HCT116 (cell line): Measurements from ENCODE around the gene KIF13A.

Source experiments
- CBX3 ChIP-seq: IDR thresholded peaks from 2 replicates; pipeline ENCODE4 v1.6.1; 2012; ENCODE audit warnings: low read depth
- EGR1 ChIP-seq: IDR thresholded peaks from 2 replicates; pipeline ENCODE4 v1.6.1; 2012; ENCODE audit warnings: low read depth
- EZH2 ChIP-seq: fragments of 200-600 bp; sonication (generic); IDR thresholded peaks from 2 replicates; pipeline ENCODE4 v1.6.1; 2017; ENCODE audit warnings: antibody characterized with exemption, mixed run types
- EZH2phosphoT487 ChIP-seq: fragments of 200-600 bp; IDR thresholded peaks from 2 replicates; pipeline ENCODE4 v1.6.1; 2018; ENCODE audit warnings: antibody characterized with exemption, borderline replicate concordance
- FOSL1 ChIP-seq: IDR thresholded peaks from 2 replicates; pipeline ENCODE4 v1.6.1; 2012; ENCODE audit warnings: low read depth
- POLR2A ChIP-seq: IDR thresholded peaks from 2 replicates; pipeline ENCODE4 v1.7.0; 2011; ENCODE audit warnings: borderline replicate concordance; ENCODE audit not compliant: insufficient read depth, insufficient read length; ENCODE audit errors: extremely low read depth
- POLR2AphosphoS5 ChIP-seq: IDR thresholded peaks from 2 replicates; pipeline ENCODE4 v1.6.1; 2011; ENCODE audit warnings: mild to moderate bottlenecking, low read depth, low read length, moderate library complexity
- RAD21 ChIP-seq: IDR thresholded peaks from 2 replicates; pipeline ENCODE4 v1.6.1; 2012; ENCODE audit warnings: low read depth, mild to moderate bottlenecking
- ZNF274 ChIP-seq: fragments of 200-500 bp; sonication (Bioruptor generic); IDR thresholded peaks from 2 replicates; pipeline ENCODE4 v1.6.1; 2014; ENCODE audit warnings: mild to moderate bottlenecking, low read depth, low read length, inconsistent platforms
- TF ChIP-seq, protein P1 (sequence below), 3 experiments: fragments of 200-600 bp in 1 of 3; sonication (generic) in 1 of 3; IDR thresholded peaks in 2 of 3; conservative IDR thresholded peaks in 1 of 3; 2 replicates each; pipeline ENCODE4 v1.5.1; 2012 to 2017; ENCODE audit warnings: low read depth in 2 of 3, low read length in 2 of 3, antibody characterized with exemption in 1 of 3, borderline replicate concordance in 1 of 3, control low read depth in 1 of 3, mild to moderate bottlenecking in 1 of 3, mixed read lengths in 1 of 3, mixed run types in 1 of 3, moderate library complexity in 1 of 3; ENCODE audit not compliant: insufficient read depth in 1 of 3
- TF ChIP-seq, protein P2 (sequence below): IDR thresholded peaks from 2 replicates; pipeline ENCODE4 v1.6.1; 2011; ENCODE audit warnings: mild to moderate bottlenecking, low read length, moderate library complexity; ENCODE audit not compliant: insufficient replicate concordance; ENCODE audit errors: extremely low read depth

DNA sequence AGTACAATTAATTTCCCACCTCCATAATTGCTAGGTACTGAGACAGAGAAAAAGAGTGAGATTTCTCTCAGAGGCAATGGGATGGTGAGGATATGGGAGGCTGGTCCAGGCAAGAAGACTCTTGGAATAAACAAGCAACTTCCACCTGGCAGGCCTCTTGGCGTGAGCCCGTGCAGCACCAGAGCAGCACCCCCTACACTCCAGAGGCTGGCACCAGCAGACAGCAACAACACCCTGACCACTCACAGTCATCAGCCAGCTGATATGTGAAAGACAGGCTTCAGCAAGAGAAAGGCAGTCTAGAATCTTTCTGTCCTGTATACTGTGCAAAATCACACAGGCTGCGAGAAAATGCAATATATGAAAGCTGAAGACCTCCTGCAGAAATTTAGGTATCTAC lies 59.7 kb downstream of the KIF13A start:
- TF ChIP-seq ZNF274: no peak
- TF ChIP-seq, protein P1, sequence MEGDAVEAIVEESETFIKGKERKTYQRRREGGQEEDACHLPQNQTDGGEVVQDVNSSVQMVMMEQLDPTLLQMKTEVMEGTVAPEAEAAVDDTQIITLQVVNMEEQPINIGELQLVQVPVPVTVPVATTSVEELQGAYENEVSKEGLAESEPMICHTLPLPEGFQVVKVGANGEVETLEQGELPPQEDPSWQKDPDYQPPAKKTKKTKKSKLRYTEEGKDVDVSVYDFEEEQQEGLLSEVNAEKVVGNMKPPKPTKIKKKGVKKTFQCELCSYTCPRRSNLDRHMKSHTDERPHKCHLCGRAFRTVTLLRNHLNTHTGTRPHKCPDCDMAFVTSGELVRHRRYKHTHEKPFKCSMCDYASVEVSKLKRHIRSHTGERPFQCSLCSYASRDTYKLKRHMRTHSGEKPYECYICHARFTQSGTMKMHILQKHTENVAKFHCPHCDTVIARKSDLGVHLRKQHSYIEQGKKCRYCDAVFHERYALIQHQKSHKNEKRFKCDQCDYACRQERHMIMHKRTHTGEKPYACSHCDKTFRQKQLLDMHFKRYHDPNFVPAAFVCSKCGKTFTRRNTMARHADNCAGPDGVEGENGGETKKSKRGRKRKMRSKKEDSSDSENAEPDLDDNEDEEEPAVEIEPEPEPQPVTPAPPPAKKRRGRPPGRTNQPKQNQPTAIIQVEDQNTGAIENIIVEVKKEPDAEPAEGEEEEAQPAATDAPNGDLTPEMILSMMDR (IDR thresholded peaks at IDR 0.05 in 2 of 3, conservative IDR thresholded peaks at IDR 0.05 in 1 of 3; ENCODE audit: borderline replicate concordance in 1 of 3, insufficient read depth in 1 of 3, low read depth in 2 of 3, low read length in 2 of 3): no peak
- TF ChIP-seq FOSL1: no peak
- no peak for TF ChIP-seq POLR2A
- no peak for TF ChIP-seq RAD21
- TF ChIP-seq EGR1: no peak
- TF ChIP-seq EZH2phosphoT487: no peak
- no peak for TF ChIP-seq CBX3
- no peak for TF ChIP-seq EZH2
- TF ChIP-seq, protein P2, sequence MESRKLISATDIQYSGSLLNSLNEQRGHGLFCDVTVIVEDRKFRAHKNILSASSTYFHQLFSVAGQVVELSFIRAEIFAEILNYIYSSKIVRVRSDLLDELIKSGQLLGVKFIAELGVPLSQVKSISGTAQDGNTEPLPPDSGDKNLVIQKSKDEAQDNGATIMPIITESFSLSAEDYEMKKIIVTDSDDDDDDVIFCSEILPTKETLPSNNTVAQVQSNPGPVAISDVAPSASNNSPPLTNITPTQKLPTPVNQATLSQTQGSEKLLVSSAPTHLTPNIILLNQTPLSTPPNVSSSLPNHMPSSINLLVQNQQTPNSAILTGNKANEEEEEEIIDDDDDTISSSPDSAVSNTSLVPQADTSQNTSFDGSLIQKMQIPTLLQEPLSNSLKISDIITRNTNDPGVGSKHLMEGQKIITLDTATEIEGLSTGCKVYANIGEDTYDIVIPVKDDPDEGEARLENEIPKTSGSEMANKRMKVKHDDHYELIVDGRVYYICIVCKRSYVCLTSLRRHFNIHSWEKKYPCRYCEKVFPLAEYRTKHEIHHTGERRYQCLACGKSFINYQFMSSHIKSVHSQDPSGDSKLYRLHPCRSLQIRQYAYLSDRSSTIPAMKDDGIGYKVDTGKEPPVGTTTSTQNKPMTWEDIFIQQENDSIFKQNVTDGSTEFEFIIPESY: no peak
- no peak for TF ChIP-seq POLR2AphosphoS5
